Mammary epithelial cell (primary cell): ENCODE measurements around the gene KCNQ1.

Experiments used
- CTCF ChIP-seq, 2 donors: IDR thresholded peaks in 1 of 2; conservative IDR thresholded peaks in 1 of 2; 2 replicates each; pipeline ENCODE4 v1.5.1; 2011 to 2012; ENCODE audit warnings: inconsistent platforms in 2 of 2, low read length in 2 of 2, mild to moderate bottlenecking in 2 of 2, control low read depth in 1 of 2, low read depth in 1 of 2; ENCODE audit not compliant: insufficient read depth in 1 of 2; ENCODE audit errors: extremely low read depth in 1 of 2
- EZH2 ChIP-seq: IDR thresholded peaks from 2 replicates; pipeline ENCODE4 v1.6.1; 2012; ENCODE audit warnings: low read length, inconsistent platforms, borderline replicate concordance

GRCh38 chr11:2664376-2664775 lies 219.6 kb downstream of the KCNQ1 start:
- TF ChIP-seq CTCF (conservative IDR thresholded peaks at IDR 0.05 in 1 of 2, IDR thresholded peaks at IDR 0.05 in 1 of 2; ENCODE audit: extremely low read depth in 1 of 2, insufficient read depth in 1 of 2, low read depth in 1 of 2, low read length in 2 of 2), result no peak
- TF ChIP-seq EZH2, result no peak
